OCI-LY1 (cell line): Measurements from ENCODE around the gene UPF1.
A peak's percentile ranks its signal among the peaks of the same experiment; 100 is the strongest.

ENCODE experiments used
- H2AFZ ChIP-seq: fragments of 200-600 bp; sonication (generic), shearing (Covaris generic); 2 replicates; pipeline ENCODE4 v1.6.0; 2014; ENCODE audit warnings: antibody characterized with exemption, mild to moderate bottlenecking, low read length
- H3F3A ChIP-seq: fragments of 200-600 bp; sonication (generic), shearing (Covaris generic); 2 replicates; pipeline ENCODE4 v1.6.0; 2014; ENCODE audit warnings: mild to moderate bottlenecking, antibody characterized with exemption, low read length, moderate library complexity; ENCODE audit not compliant: insufficient read depth
- H3K27ac ChIP-seq: fragments of 200-600 bp; sonication (generic); 2 replicates; pipeline ENCODE4 v1.5.1; 2014; ENCODE audit warnings: low read length, mixed run types, mild to moderate bottlenecking, low read depth; ENCODE audit not compliant: poor library complexity, severe bottlenecking
- H3K27me3 ChIP-seq: fragments of 200-600 bp; sonication (generic); 2 replicates; pipeline ENCODE4 v1.6.0; 2014; ENCODE audit warnings: antibody characterized with exemption, mild to moderate bottlenecking, low read length, moderate library complexity; ENCODE audit not compliant: insufficient read depth
- H3K36me3 ChIP-seq: fragments of 200-600 bp; sonication (generic); 2 replicates; pipeline ENCODE4 v1.6.1; 2014; ENCODE audit warnings: mild to moderate bottlenecking, antibody characterized with exemption, low read length, moderate library complexity, mixed read lengths; ENCODE audit not compliant: insufficient read depth
- H3K4me1 ChIP-seq: fragments of 200-600 bp; sonication (generic); 2 replicates; pipeline ENCODE4 v1.5.1; 2014; ENCODE audit warnings: mild to moderate bottlenecking, low read length, moderate library complexity; ENCODE audit not compliant: insufficient read depth, severe bottlenecking
- H3K4me2 ChIP-seq: fragments of 200-600 bp; sonication (generic), shearing (Covaris generic); 2 replicates; pipeline ENCODE4 v1.6.1; 2014; ENCODE audit warnings: low read length
- H3K4me3 ChIP-seq: fragments of 200-600 bp; sonication (generic); 2 replicates; pipeline ENCODE4 v1.5.1; 2014; ENCODE audit warnings: low read length, low read depth, mild to moderate bottlenecking, mixed read lengths; ENCODE audit not compliant: poor library complexity, severe bottlenecking
- H3K79me2 ChIP-seq: fragments of 200-600 bp; shearing (Covaris generic); 2 replicates; pipeline ENCODE4 v1.6.1; 2016; ENCODE audit warnings: mixed run types, low read length, mixed read lengths; ENCODE audit not compliant: insufficient read depth
- H3K9ac ChIP-seq: fragments of 200-600 bp; sonication (generic), shearing (Covaris generic); 2 replicates; pipeline ENCODE4 v1.6.1; 2014; ENCODE audit warnings: mild to moderate bottlenecking, low read length, mixed read lengths
- H3K9me2 ChIP-seq: fragments of 200-600 bp; sonication (generic), shearing (Covaris generic); 2 replicates; pipeline ENCODE4 v1.6.1; 2014; ENCODE audit warnings: low read depth, mild to moderate bottlenecking, low read length, mixed read lengths
- H3K9me3 ChIP-seq: fragments of 200-600 bp; shearing (Covaris generic); 2 replicates; pipeline ENCODE4 v1.6.1; 2014; ENCODE audit warnings: low read length, mixed read lengths
- H4K20me1 ChIP-seq: fragments of 200-600 bp; sonication (generic), shearing (Covaris generic); 2 replicates; pipeline ENCODE4 v1.6.0; 2016; ENCODE audit warnings: mild to moderate bottlenecking, low read length; ENCODE audit not compliant: insufficient read depth
- EZH2 ChIP-seq: fragments of 200-600 bp; sonication (generic), shearing (Covaris generic); IDR thresholded peaks from 2 replicates; pipeline ENCODE4 v1.8.0; 2017; ENCODE audit warnings: borderline replicate concordance, mixed run types, mild to moderate bottlenecking, antibody characterized with exemption, low read length, moderate library complexity, mixed read lengths
- TF ChIP-seq, protein P1 (sequence below): fragments of 200-600 bp; sonication (generic), shearing (Covaris generic); IDR thresholded peaks from 2 replicates; pipeline ENCODE4 v1.5.1; 2017; ENCODE audit warnings: mild to moderate bottlenecking, antibody characterized with exemption, low read length, moderate library complexity, mixed read lengths

UPF1 gene

DNA sequence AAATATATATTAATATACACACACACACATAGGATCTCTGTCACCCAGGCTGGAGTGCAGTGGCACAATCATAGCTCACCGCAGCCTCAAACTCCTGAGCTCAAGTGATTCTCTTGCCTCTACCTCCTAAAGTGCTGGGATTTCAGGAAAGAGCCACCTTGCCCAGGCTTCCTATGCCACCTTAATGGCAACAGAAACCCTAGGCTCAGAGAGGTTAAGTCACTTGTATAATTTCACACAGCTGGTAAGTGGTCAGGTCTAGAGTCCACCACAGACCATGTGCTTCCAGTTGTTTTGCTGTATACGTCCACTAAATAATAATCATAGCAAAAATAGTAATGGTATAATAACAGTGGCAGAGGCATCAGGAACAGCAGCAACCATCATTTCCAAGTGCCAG, 1.3 kb upstream of the UPF1 start:
- Histone ChIP-seq H2AFZ (no peak overlapping the region), H3F3A (no peaks in the 10 kb centered on the region), H3K36me3 (peaks cover 31% of the 10 kb centered on the region), H3K27me3 (peaks cover 3% of the 10 kb centered on the region; the same call in 1 of the 2 replicates), H3K9me2 (no peaks in the 10 kb centered on the region), H3K79me2 (peaks cover 32% of the 10 kb centered on the region), H3K9ac (no peak overlapping the region), H3K4me2 (no peak overlapping the region), H3K4me1 (peaks cover 24% of the 10 kb centered on the region), H3K9me3 (peaks cover 3% of the 10 kb centered on the region; the same call in 1 of the 2 replicates), H3K4me3 (no peak overlapping the region), H3K27ac (no peak overlapping the region), H4K20me1 (peaks cover 4% of the 10 kb centered on the region; the same call in 1 of the 2 replicates)
- TF ChIP-seq, protein P1, sequence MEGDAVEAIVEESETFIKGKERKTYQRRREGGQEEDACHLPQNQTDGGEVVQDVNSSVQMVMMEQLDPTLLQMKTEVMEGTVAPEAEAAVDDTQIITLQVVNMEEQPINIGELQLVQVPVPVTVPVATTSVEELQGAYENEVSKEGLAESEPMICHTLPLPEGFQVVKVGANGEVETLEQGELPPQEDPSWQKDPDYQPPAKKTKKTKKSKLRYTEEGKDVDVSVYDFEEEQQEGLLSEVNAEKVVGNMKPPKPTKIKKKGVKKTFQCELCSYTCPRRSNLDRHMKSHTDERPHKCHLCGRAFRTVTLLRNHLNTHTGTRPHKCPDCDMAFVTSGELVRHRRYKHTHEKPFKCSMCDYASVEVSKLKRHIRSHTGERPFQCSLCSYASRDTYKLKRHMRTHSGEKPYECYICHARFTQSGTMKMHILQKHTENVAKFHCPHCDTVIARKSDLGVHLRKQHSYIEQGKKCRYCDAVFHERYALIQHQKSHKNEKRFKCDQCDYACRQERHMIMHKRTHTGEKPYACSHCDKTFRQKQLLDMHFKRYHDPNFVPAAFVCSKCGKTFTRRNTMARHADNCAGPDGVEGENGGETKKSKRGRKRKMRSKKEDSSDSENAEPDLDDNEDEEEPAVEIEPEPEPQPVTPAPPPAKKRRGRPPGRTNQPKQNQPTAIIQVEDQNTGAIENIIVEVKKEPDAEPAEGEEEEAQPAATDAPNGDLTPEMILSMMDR = no peak
- TF ChIP-seq EZH2 = no peak

- Histone ChIP-seq H3K9ac (peak overlapping the region; percentile 86), H3K9me3 (no peaks in the 10 kb centered on the region), H3K9me2 (no peaks in the 10 kb centered on the region), H2AFZ (no peak overlapping the region), H3K4me1 (peaks cover 28% of the 10 kb centered on the region), H3K27me3 (peaks cover 3% of the 10 kb centered on the region; the same call in 1 of the 2 replicates), H3F3A (no peaks in the 10 kb centered on the region), H3K4me3 (peak overlapping the region; percentile 88), H3K36me3 (peaks cover 51% of the 10 kb centered on the region), H3K27ac (peak overlapping the region; percentile 49), H3K79me2 (peaks cover 52% of the 10 kb centered on the region), H3K4me2 (peak overlapping the region; percentile 100), H4K20me1 (peaks cover 4% of the 10 kb centered on the region; the same call in 1 of the 2 replicates)
- TF ChIP-seq EZH2 = no peak
- TF ChIP-seq, protein P1 = no peak
Observed at GRCh38 chr19:18832306-18833140, 764 bp downstream of the UPF1 start.

DNA sequence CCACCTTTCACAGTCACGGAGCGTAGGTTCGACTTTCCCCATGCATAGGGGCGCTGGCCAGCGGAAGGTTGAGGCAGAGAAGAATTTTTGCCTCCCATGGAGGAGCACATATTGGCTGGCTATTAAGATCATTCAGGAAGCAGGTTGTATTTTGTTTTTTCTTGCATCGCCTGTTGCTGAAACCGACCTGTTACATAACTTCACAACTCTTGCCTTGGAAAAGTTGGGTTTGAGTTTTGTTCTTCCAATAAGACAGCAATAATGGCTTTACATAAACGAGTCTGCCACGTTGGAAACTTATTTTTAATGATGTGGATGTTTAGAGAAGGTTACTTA, 1.4 kb downstream of the UPF1 start:
- Histone ChIP-seq H3K4me3 (peak overlapping the region; percentile 88), H3K9ac (peak overlapping the region; percentile 86), H3K27ac (peak overlapping the region; percentile 49), H4K20me1 (peaks cover 4% of the 10 kb centered on the region; the same call in 1 of the 2 replicates), H3K4me2 (peak overlapping the region; percentile 100), H3K36me3 (peaks cover 57% of the 10 kb centered on the region), H3F3A (no peaks in the 10 kb centered on the region), H3K27me3 (no peaks in the 10 kb centered on the region), H2AFZ (no peak overlapping the region), H3K9me3 (no peaks in the 10 kb centered on the region), H3K9me2 (no peaks in the 10 kb centered on the region), H3K4me1 (peaks cover 33% of the 10 kb centered on the region), H3K79me2 (peaks cover 58% of the 10 kb centered on the region)
- TF ChIP-seq, protein P1 = no peak
- no peak for TF ChIP-seq EZH2
